HG02870 (cell line): ENCODE measurements around the gene OR10A2.
A peak's percentile ranks its signal among the peaks of the same experiment; 100 is the strongest.
"Not testable (repeated sequence)": the region's sequence is repeated elsewhere in the genome, so short reads cannot be mapped to it uniquely, and the experiment has no call there.

Source experiments
- ATAC-seq: cut with Tn5 transposase; IDR thresholded peaks from one replicate; pipeline ENCODE4 v1.9.1; 2021; ENCODE audit warnings: mild to moderate bottlenecking, moderate library complexity; ENCODE audit not compliant: unreplicated experiment

The OR10A2 gene

DNA sequence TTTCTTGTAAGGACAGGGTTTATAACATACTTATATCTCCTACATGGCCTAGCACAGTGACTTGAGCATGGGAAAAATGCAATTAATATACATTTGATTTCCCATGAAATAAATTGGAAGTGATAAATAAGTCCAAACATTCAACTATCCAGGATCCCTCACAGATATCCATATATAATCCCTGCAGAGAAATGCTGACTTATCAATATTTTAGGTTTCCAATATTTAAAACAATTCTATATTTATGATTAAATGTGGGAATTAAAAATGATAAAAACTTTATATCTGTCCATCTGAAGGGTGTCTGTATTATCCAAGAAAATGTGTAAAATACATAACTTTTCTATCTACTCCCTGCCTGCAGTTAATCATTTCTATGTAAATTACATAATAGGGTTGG, 19.9 kb downstream of the OR10A2 start:
- no peak for ATAC-seq

DNA sequence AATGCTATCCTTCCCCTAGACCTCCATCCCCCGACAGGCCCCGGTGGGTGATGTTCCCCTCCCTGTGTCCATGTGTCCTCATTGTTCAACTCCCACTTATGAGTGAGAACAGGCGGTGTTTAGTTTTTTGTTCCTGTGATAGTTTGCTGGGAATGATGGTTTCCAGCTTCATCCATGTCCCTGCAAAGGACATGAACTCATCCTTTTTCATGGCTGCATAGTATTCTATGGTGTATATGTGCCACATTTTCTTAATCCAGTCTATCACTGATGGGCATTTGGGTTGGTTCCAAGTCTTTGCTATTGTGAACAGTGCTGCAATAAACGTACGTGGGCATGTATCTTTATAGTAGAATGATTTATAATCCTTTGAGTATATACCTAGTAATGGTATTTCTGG, 24.9 kb downstream of the OR10A2 start:
- ATAC-seq: not testable (repeated sequence)

GRCh38 chr11:6888830-6889229, 26.0 kb downstream of the OR10A2 start:
- no peak for ATAC-seq

DNA sequence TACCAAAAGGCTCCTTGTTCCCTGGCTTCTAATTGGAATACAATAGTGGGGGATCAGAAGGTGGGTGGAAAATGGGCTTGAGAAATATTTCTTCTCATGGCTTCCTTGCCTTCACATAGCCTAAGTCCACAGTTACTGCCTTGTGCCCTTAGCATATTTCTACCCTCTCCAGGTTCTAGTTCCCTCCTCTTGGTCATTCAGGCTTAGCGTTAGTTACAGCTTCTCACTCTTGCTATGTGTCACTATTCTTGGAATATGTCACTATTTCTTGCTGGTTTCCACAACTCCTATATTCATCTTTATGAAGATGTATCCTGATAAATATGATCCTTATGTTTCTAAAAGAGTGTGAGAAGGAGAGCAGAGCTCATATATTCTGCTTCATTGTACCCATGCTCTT, 27.0 kb downstream of the OR10A2 start:
- peak; percentile 58 for ATAC-seq

DNA sequence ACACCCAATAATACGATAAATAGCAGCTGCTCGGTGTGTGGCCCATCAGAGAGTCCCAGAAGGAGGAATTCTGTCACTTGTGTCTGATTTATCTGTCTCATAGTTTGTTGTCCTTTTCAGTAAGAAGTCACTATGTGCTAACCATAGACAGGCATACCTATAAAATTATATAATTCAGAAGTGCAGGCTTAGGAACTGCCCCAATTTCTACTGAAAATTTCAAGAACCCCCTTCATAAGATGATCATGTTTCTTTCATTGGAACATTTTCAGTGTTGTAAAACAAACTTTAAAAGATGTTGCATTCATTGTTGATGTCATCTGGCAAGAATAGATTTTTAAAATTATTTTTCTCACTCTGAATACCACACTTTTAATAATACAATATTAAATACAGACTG, 29.5 kb downstream of the OR10A2 start, which contains the start of gene OR2D2:
TSS of gene OR2D2 (minus strand) at position 101 of the 400 bp plus-strand sequence. CDS start at position 101, 0 bp downstream.
- no peak for ATAC-seq

GRCh38 chr11:6894097-6894496, 31.2 kb downstream of the OR10A2 start:
- ATAC-seq: no peak

DNA sequence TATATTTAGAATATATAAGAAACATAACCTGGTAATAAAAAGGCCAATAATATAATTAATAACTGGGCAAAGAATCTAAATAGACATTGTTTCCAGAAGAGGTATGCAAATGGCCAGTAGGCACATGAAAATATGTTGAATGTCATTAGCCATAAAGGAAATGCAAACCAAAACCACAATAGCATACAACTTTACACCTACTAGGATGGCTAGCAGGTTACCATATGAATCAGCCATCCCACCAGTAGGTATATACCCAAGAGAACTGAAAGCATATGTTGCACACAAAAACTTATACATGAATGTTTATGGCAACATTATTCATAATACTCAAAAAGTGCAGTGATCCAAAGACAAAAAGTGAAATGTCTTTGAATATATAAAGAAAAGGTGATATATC, 32.2 kb downstream of the OR10A2 start:
- ATAC-seq: peak; percentile 86

DNA sequence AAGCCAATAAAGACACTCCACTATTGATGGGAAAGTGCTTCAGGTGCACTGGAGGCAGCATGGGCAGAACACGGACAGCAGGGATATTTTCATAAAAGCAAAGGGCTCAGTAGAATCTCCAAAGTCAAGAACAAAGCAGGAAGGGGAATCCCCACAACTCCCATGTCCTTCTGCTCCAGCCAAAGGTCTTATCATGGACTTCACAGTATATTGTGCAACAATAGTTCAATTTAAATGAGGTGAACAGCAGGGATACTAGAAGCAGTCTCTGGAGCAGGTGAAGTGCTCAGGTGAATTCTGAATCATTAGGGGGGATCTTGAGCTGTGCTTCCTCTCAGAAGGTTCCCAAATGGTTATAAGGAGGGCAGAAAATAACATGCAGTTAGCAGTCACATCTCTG, 36.1 kb downstream of the OR10A2 start:
- ATAC-seq: no peak

GRCh38 chr11:6900327-6900999, 37.6 kb downstream of the OR10A2 start:
- ATAC-seq: no peak

DNA sequence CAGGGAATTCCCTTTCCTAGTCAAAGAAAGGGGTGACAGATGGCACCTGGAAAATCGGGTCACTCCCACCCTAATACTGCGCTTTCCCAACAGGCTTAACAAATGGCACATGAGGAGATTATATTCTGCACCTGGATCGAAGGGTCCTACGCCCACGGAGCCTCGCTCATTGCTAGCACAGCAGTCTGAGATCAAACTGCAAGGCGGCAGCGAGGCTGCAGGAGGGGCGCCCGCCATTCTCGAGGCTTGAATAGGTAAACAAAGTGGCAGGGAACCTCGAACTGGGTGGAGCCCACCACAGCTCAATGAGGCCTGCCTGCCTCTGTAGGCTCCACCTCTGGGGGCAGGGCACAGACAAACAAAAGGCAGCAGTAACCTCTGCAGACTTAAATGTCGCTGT, 41.9 kb downstream of the OR10A2 start:
- not testable (repeated sequence) for ATAC-seq

- ATAC-seq: no peak
These were observed 48.5 kb downstream of the OR10A2 start for GRCh38 chr11:6911378-6911777.

- no peak for ATAC-seq
These were observed 49.1 kb downstream of the OR10A2 start for GRCh38 chr11:6911948-6912347.

DNA sequence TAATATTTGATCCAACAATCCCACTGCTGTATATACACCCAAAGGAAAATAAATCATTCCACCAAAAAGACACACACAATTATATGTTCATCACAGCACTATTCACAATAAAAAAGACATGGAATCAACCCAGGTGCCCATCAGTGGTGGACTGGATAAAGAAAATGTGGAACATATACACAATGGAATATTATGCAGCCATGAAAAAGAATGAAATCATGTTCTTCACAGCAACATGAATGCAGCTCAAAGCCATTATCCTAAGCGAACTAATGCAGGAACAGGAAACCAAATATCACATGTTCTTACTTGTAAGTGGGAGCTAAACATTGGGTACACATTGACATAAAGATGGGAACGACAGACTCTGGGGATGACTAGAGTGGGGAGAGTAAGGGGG, 56.8 kb downstream of the OR10A2 start:
- ATAC-seq: no peak

GRCh38 chr11:6920702-6921101, 57.8 kb downstream of the OR10A2 start, which contains the start of gene OR2D3:
OR2D3 (plus strand) TSS chr11:6921002; CDS start chr11:6921002, 0 bp downstream.
- no peak for ATAC-seq
